ENCODE results near the gene GFRA4. TPM values are rescaled to one million over a fixed set of nuclear protein-coding genes. Genes with fewer than 3 reads are reported as not detected.

The GFRA4 gene
- total and polyA plus RNA-seq, 2 experiments from 2014 or later, result not detected

- Histone ChIP-seq H4K20me1 (ENCODE audit: insufficient read depth, poor library complexity, severe bottlenecking) (no peaks in the 10 kb centered on the region), H3K79me2 (no peaks in the 10 kb centered on the region), H3K27me3 (peaks cover 16% of the 10 kb centered on the region), H3K36me3 (replicated peaks; ENCODE audit: insufficient read depth, low read depth) (no peaks in the 10 kb centered on the region), H2AFZ (no peak overlapping the region), H3K27ac (no peak overlapping the region), H3K4me2 (no peak overlapping the region), H3K4me3 (no peak overlapping the region), H3K9me2 (replicated peaks; ENCODE audit: insufficient read depth) (no peaks in the 10 kb centered on the region), H3K4me1 (ENCODE audit: insufficient read depth) (no peaks in the 10 kb centered on the region), H3K9me3 (ENCODE audit: low read depth) (no peaks in the 10 kb centered on the region)
- 76% methylated on average over 28 of the region's 75 CpGs for WGBS (ENCODE audit: low lambda C conversion rate, missing lambda C conversion rate)
- TF ChIP-seq EZH2 (IDR thresholded peaks at IDR 0.05; ENCODE audit: borderline replicate concordance), result peak; percentile 35
- TF ChIP-seq, protein P1, sequence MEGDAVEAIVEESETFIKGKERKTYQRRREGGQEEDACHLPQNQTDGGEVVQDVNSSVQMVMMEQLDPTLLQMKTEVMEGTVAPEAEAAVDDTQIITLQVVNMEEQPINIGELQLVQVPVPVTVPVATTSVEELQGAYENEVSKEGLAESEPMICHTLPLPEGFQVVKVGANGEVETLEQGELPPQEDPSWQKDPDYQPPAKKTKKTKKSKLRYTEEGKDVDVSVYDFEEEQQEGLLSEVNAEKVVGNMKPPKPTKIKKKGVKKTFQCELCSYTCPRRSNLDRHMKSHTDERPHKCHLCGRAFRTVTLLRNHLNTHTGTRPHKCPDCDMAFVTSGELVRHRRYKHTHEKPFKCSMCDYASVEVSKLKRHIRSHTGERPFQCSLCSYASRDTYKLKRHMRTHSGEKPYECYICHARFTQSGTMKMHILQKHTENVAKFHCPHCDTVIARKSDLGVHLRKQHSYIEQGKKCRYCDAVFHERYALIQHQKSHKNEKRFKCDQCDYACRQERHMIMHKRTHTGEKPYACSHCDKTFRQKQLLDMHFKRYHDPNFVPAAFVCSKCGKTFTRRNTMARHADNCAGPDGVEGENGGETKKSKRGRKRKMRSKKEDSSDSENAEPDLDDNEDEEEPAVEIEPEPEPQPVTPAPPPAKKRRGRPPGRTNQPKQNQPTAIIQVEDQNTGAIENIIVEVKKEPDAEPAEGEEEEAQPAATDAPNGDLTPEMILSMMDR (IDR thresholded peaks at IDR 0.05; ENCODE audit: poor library complexity), result no peak
- TF ChIP-seq EZH2phosphoT487 (IDR thresholded peaks at IDR 0.05; ENCODE audit: low read depth, severe bottlenecking, unreplicated experiment), result no peak
- no peak for DNase-seq (ENCODE audit: low spot score)
Observed at GRCh38 chr20:3660262-3661059, 2.7 kb downstream of the GFRA4 start.

- Histone ChIP-seq H3K4me3 (no peak overlapping the region), H2AFZ (no peak overlapping the region), H3K27me3 (peaks cover 16% of the 10 kb centered on the region), H3K27ac (no peak overlapping the region), H3K9me3 (ENCODE audit: low read depth) (no peaks in the 10 kb centered on the region), H3K79me2 (no peaks in the 10 kb centered on the region), H3K9me2 (replicated peaks; ENCODE audit: insufficient read depth) (no peaks in the 10 kb centered on the region), H3K36me3 (replicated peaks; ENCODE audit: insufficient read depth, low read depth) (no peaks in the 10 kb centered on the region), H3K4me2 (no peak overlapping the region), H3K4me1 (ENCODE audit: insufficient read depth) (no peaks in the 10 kb centered on the region), H4K20me1 (ENCODE audit: insufficient read depth, poor library complexity, severe bottlenecking) (no peaks in the 10 kb centered on the region)
- WGBS (ENCODE audit: low lambda C conversion rate, missing lambda C conversion rate), result 74% methylated on average over 12 of the region's 12 CpGs
- TF ChIP-seq, protein P1 (IDR thresholded peaks at IDR 0.05; ENCODE audit: poor library complexity), result no peak
- TF ChIP-seq EZH2 (IDR thresholded peaks at IDR 0.05; ENCODE audit: borderline replicate concordance), result no peak
- no peak for TF ChIP-seq EZH2phosphoT487 (IDR thresholded peaks at IDR 0.05; ENCODE audit: low read depth, severe bottlenecking, unreplicated experiment)
- no peak for DNase-seq (ENCODE audit: low spot score)
Observed at GRCh38 chr20:3659492-3660261, 3.5 kb downstream of the GFRA4 start.

- Histone ChIP-seq H2AFZ (no peak overlapping the region), H3K4me3 (no peak overlapping the region), H3K9me3 (ENCODE audit: low read depth) (no peaks in the 10 kb centered on the region), H3K4me2 (no peak overlapping the region), H3K9me2 (replicated peaks; ENCODE audit: insufficient read depth) (no peaks in the 10 kb centered on the region), H4K20me1 (ENCODE audit: insufficient read depth, poor library complexity, severe bottlenecking) (no peaks in the 10 kb centered on the region), H3K27me3 (peaks cover 16% of the 10 kb centered on the region), H3K27ac (no peak overlapping the region), H3K36me3 (replicated peaks; ENCODE audit: insufficient read depth, low read depth) (no peaks in the 10 kb centered on the region), H3K4me1 (ENCODE audit: insufficient read depth) (no peaks in the 10 kb centered on the region), H3K79me2 (no peaks in the 10 kb centered on the region)
- 72% methylated on average over 8 of the region's 8 CpGs for WGBS (ENCODE audit: low lambda C conversion rate, missing lambda C conversion rate)
- TF ChIP-seq, protein P1 (IDR thresholded peaks at IDR 0.05; ENCODE audit: poor library complexity), result no peak
- no peak for TF ChIP-seq EZH2 (IDR thresholded peaks at IDR 0.05; ENCODE audit: borderline replicate concordance)
- no peak for TF ChIP-seq EZH2phosphoT487 (IDR thresholded peaks at IDR 0.05; ENCODE audit: low read depth, severe bottlenecking, unreplicated experiment)
- DNase-seq (ENCODE audit: low spot score), result no peak
Observed at GRCh38 chr20:3658716-3659491, 4.3 kb downstream of the GFRA4 start.
